Neural progenitor cell (in vitro differentiated cells): ENCODE results near the gene AGBL4. TPM values are rescaled to one million over a fixed set of nuclear protein-coding genes. Genes with fewer than 3 reads are reported as not detected.

Experiments
- DNase-seq: peaks from one replicate; pipeline ENCODE4 v3.0.0-alpha.2; 2016; ENCODE audit warnings: low spot score
- H2AFZ ChIP-seq: fragments of 200-600 bp; sonication (generic); replicated peaks from 2 replicates; pipeline ENCODE4 v1.6.1; 2016; ENCODE audit warnings: antibody characterized with exemption
- H3F3A ChIP-seq: fragments of 200-600 bp; sonication (generic); 2 replicates; pipeline ENCODE4 v1.6.1; 2016; ENCODE audit warnings: antibody characterized with exemption, low read depth
- H3K27ac ChIP-seq: fragments of 200-600 bp; sonication (generic); 2 replicates; pipeline ENCODE4 v1.5.1; 2016; ENCODE audit warnings: mild to moderate bottlenecking
- H3K27me3 ChIP-seq: fragments of 200-600 bp; sonication (generic); 2 replicates; pipeline ENCODE4 v1.6.1; 2016; ENCODE audit warnings: mild to moderate bottlenecking, moderate library complexity
- H3K36me3 ChIP-seq: fragments of 200-600 bp; sonication (generic); 2 replicates; pipeline ENCODE4 v1.5.1; 2016
- H3K4me1 ChIP-seq: fragments of 200-600 bp; sonication (generic); 2 replicates; pipeline ENCODE4 v1.6.1; 2016; ENCODE audit warnings: mixed run types
- H3K4me2 ChIP-seq: fragments of 200-600 bp; sonication (generic); 2 replicates; pipeline ENCODE4 v1.6.1; 2016
- H3K4me3 ChIP-seq: fragments of 200-600 bp; sonication (generic); 2 replicates; pipeline ENCODE4 v1.5.1; 2016
- H3K79me2 ChIP-seq: fragments of 200-600 bp; sonication (generic); 2 replicates; pipeline ENCODE4 v1.6.1; 2016; ENCODE audit warnings: low read depth
- H3K9ac ChIP-seq: fragments of 200-600 bp; sonication (generic); 2 replicates; pipeline ENCODE4 v1.6.1; 2016
- H3K9me3 ChIP-seq: fragments of 200-600 bp; sonication (generic); 2 replicates; pipeline ENCODE4 v1.5.1; 2016; ENCODE audit warnings: low read depth
- H4K20me1 ChIP-seq: fragments of 200-600 bp; sonication (generic); 2 replicates; pipeline ENCODE4 v1.6.1; 2016; ENCODE audit warnings: low read depth
- H3K27ac Mint-ChIP-seq: 3 replicates; pipeline ENCODE4 v1.8.0; 2021; ENCODE audit warnings: mixed read lengths
- H3K27me3 Mint-ChIP-seq: 2 replicates; pipeline ENCODE4 v1.8.0; 2022; ENCODE audit warnings: low read depth, mild to moderate bottlenecking, inconsistent platforms, moderate library complexity, mixed read lengths; ENCODE audit not compliant: insufficient read depth
- H3K36me3 Mint-ChIP-seq: 3 replicates; pipeline ENCODE4 v1.8.0; 2021; ENCODE audit warnings: mixed read lengths
- H3K4me1 Mint-ChIP-seq: 3 replicates; pipeline ENCODE4 v1.8.0; 2021; ENCODE audit warnings: mixed read lengths
- H3K4me3 Mint-ChIP-seq: 3 replicates; pipeline ENCODE4 v1.8.0; 2021; ENCODE audit warnings: mild to moderate bottlenecking, moderate library complexity, mixed read lengths
- H3K9me3 Mint-ChIP-seq: 3 replicates; pipeline ENCODE4 v1.8.0; 2020; ENCODE audit warnings: mixed read lengths
- EZH2 ChIP-seq: fragments of 200-600 bp; sonication (generic); IDR thresholded peaks from 2 replicates; pipeline ENCODE4 v1.6.1; 2017; ENCODE audit warnings: antibody characterized with exemption, mild to moderate bottlenecking, moderate library complexity
- EZH2phosphoT487 ChIP-seq: fragments of 200-600 bp; sonication (generic); IDR thresholded peaks from 2 replicates; pipeline ENCODE4 v1.6.1; 2017; ENCODE audit warnings: antibody characterized with exemption
- total RNA-seq: library from RNA; depleted of rRNA; stranded (reverse); fragments of >200 nt; gene quantifications from 2 replicates; pipeline ENCODE4 v1.2.3, GENCODE V29; 2015; ENCODE audit warnings: low replicate concordance
- TF ChIP-seq, protein P1 (sequence below): fragments of 200-600 bp; sonication (generic); IDR thresholded peaks from 2 replicates; pipeline ENCODE4 v1.5.1; 2017; ENCODE audit warnings: antibody characterized with exemption, mild to moderate bottlenecking

Gene AGBL4
- total RNA-seq, 1 donor from 2014 or later, result 1.5 TPM

DNA sequence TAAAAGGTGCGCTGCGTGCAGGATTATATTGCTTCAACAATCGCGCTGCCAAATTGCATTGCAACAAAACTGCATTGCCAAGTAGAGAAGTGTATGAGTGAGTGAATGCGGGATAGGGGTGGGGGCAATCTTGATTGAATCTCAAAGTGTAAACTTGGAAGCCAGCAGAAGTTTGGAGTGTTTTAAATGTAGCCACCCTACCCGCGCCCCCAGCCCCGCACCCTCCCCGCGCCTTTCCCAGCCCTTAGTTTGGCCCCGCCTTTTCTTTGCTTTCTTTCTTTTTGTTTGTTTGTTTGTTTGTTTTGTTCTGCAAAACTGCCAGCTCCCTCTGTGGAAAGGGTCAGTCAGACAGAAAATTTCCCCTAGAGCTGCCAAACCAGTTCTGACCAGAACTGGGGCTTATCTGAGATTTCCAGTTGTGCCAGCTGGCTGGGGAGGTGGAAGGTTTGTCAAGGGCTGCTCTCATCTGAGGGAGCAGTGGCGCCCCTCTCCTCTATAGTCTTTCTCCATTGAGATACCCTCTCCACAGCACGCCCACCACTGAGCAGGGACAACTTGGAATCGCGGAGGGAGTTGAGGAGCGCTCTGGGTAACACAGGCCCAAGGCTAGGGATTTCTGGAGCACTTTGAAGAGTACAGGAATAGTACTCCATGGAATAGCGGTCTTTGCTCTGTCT is 1246.4 kb downstream of the AGBL4 start:
- Histone ChIP-seq H3K79me2 (peaks cover 42% of the 10 kb centered on the region), H4K20me1 (peaks cover 16% of the 10 kb centered on the region), H3K36me3 (no peaks in the 10 kb centered on the region), H3K4me1 (peaks cover 18% of the 10 kb centered on the region), H3K27me3 (no peaks in the 10 kb centered on the region), H3K4me2 (peak overlapping the region; percentile 99), H3K4me3 (peak overlapping the region; percentile 97), H3F3A (peaks cover 4% of the 10 kb centered on the region), H2AFZ (peak overlapping the region; percentile 89), H3K27ac (no peak overlapping the region), H3K9ac (no peak overlapping the region), H3K9me3 (no peaks in the 10 kb centered on the region)
- peak; percentile 64 for DNase-seq
- Mint-ChIP-seq H3K27me3 (no peaks in the 10 kb centered on the region), H3K27ac (peak overlapping the region; percentile 98), H3K9me3 (no peaks in the 10 kb centered on the region), H3K36me3 (peaks cover 9% of the 10 kb centered on the region), H3K4me1 (peaks cover 22% of the 10 kb centered on the region), H3K4me3 (peak overlapping the region; percentile 97)
- TF ChIP-seq EZH2 (no peak), EZH2phosphoT487 (no peak)
- TF ChIP-seq, protein P1, sequence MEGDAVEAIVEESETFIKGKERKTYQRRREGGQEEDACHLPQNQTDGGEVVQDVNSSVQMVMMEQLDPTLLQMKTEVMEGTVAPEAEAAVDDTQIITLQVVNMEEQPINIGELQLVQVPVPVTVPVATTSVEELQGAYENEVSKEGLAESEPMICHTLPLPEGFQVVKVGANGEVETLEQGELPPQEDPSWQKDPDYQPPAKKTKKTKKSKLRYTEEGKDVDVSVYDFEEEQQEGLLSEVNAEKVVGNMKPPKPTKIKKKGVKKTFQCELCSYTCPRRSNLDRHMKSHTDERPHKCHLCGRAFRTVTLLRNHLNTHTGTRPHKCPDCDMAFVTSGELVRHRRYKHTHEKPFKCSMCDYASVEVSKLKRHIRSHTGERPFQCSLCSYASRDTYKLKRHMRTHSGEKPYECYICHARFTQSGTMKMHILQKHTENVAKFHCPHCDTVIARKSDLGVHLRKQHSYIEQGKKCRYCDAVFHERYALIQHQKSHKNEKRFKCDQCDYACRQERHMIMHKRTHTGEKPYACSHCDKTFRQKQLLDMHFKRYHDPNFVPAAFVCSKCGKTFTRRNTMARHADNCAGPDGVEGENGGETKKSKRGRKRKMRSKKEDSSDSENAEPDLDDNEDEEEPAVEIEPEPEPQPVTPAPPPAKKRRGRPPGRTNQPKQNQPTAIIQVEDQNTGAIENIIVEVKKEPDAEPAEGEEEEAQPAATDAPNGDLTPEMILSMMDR, result no peak

DNA sequence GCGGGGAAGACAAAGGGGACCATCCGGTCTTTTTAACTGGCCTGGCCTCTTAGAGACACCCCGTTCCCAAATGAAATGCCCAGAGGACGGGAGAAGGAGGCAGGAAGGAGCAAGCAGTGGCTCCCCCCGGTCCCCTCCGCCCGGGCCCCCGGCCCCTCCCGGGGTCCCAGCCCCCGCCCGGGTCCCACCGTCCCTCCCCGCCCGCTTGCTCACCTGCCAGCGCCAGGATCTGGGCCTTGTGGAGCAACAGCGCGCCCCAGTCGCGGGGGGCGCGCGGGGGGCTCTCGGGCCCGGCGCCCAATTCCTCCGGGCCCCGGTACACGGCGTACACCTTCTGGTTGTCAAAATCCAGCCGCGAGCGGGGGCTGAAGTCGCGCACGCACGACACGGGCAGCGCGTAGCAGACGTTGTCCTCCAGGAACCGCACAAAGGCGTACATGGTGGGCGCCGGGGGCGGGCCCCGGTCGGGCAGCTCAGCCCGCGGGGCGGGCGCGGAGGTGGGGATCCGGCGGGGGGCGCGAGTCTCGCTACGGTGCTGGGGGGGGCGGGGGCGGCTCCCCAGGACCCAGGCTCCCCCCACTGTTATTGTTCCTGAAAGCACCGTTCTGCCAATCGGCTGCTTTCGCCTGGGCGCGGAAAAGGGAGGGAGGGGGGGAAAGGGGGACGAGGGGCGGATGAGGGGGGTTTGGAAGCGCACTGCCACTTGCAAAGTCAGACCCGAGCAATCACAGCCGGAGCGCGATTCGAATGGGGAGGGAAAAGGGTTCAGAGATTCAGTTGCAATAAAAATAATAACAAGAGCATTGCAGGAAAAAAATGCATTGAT is 1247.1 kb downstream of the AGBL4 start, which contains the start of gene BEND5:
Gene BEND5, minus strand, starts transcription at position 499 of the 826 bp plus-strand sequence. Its CDS starts 60 bp downstream, at position 439.
- peak within 1 kb of the TSS; percentile 99 for H3K4me2 ChIP-seq
- peaks cover 4% of the 10 kb centered on the region for H3F3A ChIP-seq
- H3K79me2 ChIP-seq, result peaks cover 44% of the 10 kb centered on the region
- no peaks in the 10 kb centered on the region for H3K9me3 Mint-ChIP-seq
- H3K27me3 ChIP-seq, result no peaks in the 10 kb centered on the region
- H3K27ac ChIP-seq, result peak within 1 kb of the TSS; percentile 48
- H3K9me3 ChIP-seq, result no peaks in the 10 kb centered on the region
- no peaks in the 10 kb centered on the region for H3K27me3 Mint-ChIP-seq
- H4K20me1 ChIP-seq, result peaks cover 22% of the 10 kb centered on the region
- H3K36me3 ChIP-seq, result no peaks in the 10 kb centered on the region
- peak within 1 kb of the TSS; percentile 98 for H3K27ac Mint-ChIP-seq
- H3K9ac ChIP-seq, result peak within 1 kb of the TSS; percentile 78
- DNase-seq, result peak; percentile 91
- H2AFZ ChIP-seq, result peak within 1 kb of the TSS; percentile 89
- H3K4me3 Mint-ChIP-seq, result peak within 1 kb of the TSS; percentile 97
- peaks cover 22% of the 10 kb centered on the region for H3K4me1 Mint-ChIP-seq
- peaks cover 14% of the 10 kb centered on the region for H3K36me3 Mint-ChIP-seq
- peaks cover 18% of the 10 kb centered on the region for H3K4me1 ChIP-seq
- TF ChIP-seq, protein P1, result no peak
- TF ChIP-seq EZH2phosphoT487 (no peak), EZH2 (no peak)
- peak within 1 kb of the TSS; percentile 97 for H3K4me3 ChIP-seq

DNA sequence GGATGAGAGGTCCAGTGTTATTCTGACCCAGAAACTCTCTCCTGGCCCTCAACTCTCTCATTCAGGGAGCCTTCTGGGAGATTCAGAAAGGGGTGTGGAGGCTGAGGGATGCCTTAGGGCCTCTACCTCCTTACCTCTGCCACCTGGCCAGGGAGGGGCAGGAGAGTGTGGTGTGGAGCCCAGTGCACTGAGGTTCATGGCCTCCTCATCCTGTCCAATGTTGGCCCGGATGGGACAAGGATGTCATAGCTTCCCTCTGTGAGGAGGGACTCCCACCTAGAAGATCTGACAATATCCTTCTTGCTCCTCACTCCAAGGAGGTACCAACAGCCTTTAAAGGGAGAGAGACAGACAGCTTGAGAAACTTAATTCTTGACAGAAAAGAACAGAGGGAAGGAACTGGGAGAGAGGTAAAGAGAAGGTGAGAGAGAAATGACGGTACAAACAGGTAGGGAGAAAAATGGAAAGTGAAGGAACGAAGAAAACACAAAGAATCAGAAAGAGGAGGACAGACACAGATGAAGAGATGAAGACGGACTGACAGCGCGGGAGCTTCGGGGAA is 1247.8 kb downstream of the AGBL4 start:
- Histone ChIP-seq H3K4me2 (peak overlapping the region; percentile 99), H3K4me1 (peaks cover 18% of the 10 kb centered on the region), H3K9me3 (no peaks in the 10 kb centered on the region), H3K79me2 (peaks cover 47% of the 10 kb centered on the region), H4K20me1 (peaks cover 29% of the 10 kb centered on the region), H2AFZ (peak overlapping the region; percentile 64), H3K9ac (peak overlapping the region; percentile 78), H3K36me3 (no peaks in the 10 kb centered on the region), H3K27me3 (no peaks in the 10 kb centered on the region), H3F3A (peaks cover 4% of the 10 kb centered on the region), H3K27ac (no peak overlapping the region), H3K4me3 (peak overlapping the region; percentile 97)
- peaks cover 22% of the 10 kb centered on the region for H3K4me1 Mint-ChIP-seq
- no peaks in the 10 kb centered on the region for H3K27me3 Mint-ChIP-seq
- H3K4me3 Mint-ChIP-seq, result peak overlapping the region; percentile 95
- no peak for DNase-seq
- TF ChIP-seq, protein P1, result no peak
- TF ChIP-seq EZH2phosphoT487 (no peak), EZH2 (no peak)
- no peaks in the 10 kb centered on the region for H3K9me3 Mint-ChIP-seq
- H3K27ac Mint-ChIP-seq, result peak overlapping the region; percentile 83
- H3K36me3 Mint-ChIP-seq, result peaks cover 14% of the 10 kb centered on the region
